GM12801 (cell line): ENCODE results near the gene SFRP4.

ENCODE experiments used
- TF ChIP-seq, protein P1 (sequence below): IDR thresholded peaks from one replicate; pipeline ENCODE4 v1.5.1; 2011; ENCODE audit warnings: control low read depth; ENCODE audit not compliant: insufficient read length; ENCODE audit errors: extremely low read depth

The SFRP4 gene

DNA sequence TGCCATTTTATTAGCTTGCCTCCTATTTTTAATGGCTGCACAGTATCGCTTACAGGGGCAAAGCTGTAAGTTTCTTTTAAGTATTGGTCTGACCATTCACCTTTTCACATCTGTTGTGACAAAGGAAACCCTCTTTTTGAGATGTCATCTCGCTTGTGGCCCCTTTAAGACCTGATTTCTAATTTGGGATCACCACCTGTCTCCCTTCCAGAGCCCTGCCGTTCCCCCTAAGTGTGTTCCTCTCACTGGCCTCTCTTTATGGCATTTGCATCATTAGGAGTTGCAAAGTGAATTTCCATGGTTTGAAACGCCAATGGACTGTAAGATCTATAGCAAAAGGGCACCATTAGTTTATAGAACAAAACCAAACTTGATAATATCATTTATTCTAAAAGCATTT, 5.3 kb upstream of the SFRP4 start:
- TF ChIP-seq, protein P1, sequence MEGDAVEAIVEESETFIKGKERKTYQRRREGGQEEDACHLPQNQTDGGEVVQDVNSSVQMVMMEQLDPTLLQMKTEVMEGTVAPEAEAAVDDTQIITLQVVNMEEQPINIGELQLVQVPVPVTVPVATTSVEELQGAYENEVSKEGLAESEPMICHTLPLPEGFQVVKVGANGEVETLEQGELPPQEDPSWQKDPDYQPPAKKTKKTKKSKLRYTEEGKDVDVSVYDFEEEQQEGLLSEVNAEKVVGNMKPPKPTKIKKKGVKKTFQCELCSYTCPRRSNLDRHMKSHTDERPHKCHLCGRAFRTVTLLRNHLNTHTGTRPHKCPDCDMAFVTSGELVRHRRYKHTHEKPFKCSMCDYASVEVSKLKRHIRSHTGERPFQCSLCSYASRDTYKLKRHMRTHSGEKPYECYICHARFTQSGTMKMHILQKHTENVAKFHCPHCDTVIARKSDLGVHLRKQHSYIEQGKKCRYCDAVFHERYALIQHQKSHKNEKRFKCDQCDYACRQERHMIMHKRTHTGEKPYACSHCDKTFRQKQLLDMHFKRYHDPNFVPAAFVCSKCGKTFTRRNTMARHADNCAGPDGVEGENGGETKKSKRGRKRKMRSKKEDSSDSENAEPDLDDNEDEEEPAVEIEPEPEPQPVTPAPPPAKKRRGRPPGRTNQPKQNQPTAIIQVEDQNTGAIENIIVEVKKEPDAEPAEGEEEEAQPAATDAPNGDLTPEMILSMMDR: no peak

DNA sequence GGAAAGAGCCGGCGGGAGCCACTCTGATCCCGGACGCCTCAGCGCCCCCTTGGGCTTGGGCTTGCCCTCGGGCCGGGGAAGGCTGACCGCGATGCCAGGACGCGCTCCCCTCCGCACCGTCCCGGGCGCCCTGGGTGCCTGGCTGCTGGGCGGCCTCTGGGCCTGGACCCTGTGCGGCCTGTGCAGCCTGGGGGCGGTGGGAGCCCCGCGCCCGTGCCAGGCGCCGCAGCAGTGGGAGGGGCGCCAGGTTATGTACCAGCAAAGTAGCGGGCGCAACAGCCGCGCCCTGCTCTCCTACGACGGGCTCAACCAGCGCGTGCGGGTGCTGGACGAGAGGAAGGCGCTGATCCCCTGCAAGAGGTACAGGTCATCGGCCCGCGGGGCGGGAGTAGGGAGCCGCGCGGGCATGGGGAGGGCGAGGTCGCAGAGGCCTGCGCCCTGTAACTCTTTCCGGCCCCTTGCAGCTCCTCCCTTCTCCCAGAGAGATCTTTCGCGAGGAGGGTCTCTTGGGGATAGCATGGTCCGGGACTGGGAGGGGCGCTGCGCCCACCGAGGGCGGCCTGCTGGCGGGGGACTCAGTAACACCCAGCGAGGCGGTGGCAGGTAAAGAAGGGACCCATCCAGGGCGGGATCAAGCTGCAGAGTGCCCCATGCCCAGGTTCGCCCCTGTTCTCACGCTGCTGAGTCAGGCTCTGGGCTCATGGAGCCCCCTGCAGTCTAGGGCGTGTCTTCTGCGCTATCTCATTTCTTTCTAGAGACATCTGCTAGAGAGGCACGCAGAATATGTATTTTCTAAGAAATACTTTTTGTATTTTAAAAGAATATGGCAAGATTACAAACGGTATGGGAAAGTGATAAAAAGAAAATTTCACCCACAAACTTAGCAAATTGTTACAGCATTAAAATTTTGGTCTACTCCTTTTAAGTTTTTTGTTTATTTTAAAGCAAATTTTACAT, 4.5 kb upstream of the SFRP4 start:
- TF ChIP-seq, protein P1: no peak

DNA sequence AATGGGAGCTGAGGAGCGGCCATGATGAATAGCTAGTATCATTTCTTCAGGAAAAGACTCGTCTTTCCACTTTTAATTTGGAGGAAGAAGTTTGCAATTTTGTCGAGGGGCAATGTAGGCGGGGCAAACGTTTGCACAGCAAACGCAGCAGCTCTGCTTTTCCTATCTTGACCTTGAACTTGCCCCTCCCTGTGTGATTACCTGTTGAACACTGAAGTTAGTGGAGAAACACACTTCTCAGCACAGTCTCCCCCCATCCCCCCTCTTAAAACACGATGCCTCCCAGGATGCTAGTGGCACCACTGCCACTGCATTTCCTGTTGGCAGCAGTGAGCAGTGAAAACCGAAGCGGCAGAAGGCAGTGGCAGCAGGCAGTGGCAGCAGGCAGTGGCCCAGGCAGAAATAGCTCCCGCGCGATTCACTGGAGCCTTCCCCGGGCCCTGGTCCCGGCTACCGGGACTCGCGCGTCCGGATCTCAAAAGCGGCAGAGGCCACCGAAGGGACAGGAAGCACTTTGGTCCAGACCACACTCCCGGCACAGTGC, 3.8 kb upstream of the SFRP4 start, which contains the start of gene EPDR1:
Gene EPDR1, plus strand, starts transcription at position 336 of the 544 bp plus-strand sequence. CDS start 300 bp downstream, outside the sequence.
- TF ChIP-seq, protein P1: no peak

DNA sequence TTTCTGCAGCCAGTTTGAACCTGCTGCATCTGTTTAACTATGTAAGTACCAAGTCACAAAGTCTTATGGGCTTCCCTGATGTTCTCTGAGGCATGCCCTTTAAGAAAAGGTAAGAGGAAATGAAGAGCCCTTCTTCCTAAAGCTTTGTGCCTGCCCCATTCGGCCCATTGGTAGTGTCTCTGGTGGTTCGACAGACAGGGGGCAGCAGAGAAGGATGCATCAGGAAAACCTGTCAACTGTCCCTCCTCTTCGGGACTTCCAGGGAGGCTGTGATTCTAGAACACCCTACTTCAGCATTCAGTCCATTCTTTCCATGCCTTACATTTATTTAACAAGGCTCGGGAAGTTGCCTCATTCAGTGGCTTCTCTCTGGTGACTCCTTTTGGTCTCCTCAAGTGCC, 1.9 kb upstream of the SFRP4 start:
- TF ChIP-seq, protein P1: no peak

DNA sequence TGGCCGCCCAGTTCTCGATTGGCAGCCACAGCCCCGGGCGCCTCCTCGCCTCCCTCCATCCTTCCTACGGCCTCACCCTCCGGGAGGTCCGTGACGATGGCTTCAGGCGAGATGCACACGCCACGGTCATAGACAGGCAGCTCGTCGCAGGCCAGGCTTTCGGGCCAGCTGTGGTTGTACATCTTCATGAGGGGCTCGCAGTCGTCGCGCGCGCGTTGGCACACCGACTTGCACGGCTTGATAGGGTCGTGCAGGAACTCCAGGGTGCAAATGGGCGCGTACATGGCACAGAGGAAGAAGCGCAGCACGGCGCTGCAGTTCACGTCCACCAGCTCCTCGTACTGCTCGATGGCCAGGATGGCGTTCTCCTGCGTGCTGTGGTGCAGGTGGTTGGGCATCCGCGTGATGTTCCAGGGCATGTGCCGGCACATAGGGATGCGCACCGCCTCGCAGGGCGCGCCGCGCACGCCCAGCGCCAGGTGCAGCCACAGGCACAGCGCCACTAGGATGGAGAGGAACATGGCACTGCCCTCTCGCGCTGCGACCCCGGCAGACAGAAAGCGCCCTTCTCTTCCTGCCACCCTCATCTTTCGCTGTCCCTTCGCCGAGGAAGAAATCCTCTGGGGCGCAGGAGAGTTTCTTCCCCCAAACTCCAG, 472 bp downstream of the SFRP4 start:
- TF ChIP-seq, protein P1: no peak

DNA sequence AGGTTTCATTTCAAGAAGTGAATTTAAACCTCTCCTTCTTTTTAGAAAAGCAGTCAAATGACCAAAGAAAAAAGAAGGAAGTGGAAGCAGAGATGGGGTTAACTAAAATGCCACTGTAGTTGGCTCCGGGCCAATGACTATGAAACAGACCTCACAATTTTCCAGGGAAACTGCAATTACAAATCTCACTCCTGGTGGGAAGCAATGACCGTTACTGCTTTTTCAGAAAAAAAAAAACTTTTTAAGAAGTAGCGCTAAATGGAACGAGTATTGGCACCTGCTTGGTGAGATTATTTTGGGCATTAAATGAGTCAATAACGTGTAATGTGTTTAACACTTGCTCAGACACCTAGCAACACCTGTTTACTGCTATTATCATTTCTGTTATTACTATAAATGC, 1.2 kb downstream of the SFRP4 start:
- TF ChIP-seq, protein P1: no peak

DNA sequence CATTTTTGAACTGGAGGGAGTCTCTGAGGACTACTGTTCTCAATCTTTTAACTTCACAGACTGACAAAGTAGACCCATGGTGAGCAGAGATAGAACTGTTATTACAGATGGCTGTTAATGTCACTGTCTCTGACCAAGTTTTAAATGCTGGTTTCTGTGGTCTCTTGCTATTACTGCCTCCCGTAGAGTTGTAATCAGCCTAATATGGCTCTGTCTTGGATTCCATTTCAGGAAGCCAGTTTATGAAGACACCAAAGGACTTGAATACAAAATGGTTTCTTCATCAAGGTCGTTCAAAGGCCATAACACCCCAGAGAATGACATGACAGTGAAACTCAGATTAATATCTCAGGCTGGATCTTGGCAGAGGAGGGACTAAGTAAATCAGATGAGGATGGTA, 3.9 kb downstream of the SFRP4 start:
- TF ChIP-seq, protein P1: no peak
